Aorta (tissue), 5 donors: ENCODE results near the gene ZNF281. TPM values are rescaled to one million over a fixed set of nuclear protein-coding genes. Genes with fewer than 3 reads are reported as not detected.

Experiments
- ATAC-seq: fragments of 200-7000 bp; cut with Tn5 transposase; one replicate; pipeline ENCODE4 v1.9.1; 2022; ENCODE audit warnings: moderate library complexity; ENCODE audit not compliant: low FRiP score
- DNase-seq, 2 donors: peaks; one replicate each; pipeline ENCODE4 v3.0.0-alpha.2; 2020
- H3K27ac ChIP-seq, 2 donors: one replicate each; pipeline ENCODE4 v1.5.1; 2013; ENCODE audit warnings: low read length in 2 of 2, mild to moderate bottlenecking in 2 of 2, moderate library complexity in 2 of 2, control low read depth in 1 of 2, inconsistent platforms in 1 of 2, low read depth in 1 of 2
- H3K27me3 ChIP-seq, 2 donors: one replicate each; pipeline ENCODE4 v1.6.1; 2013; ENCODE audit warnings: control low read depth in 1 of 2, low read length in 1 of 2, mild to moderate bottlenecking in 1 of 2, moderate library complexity in 1 of 2; ENCODE audit not compliant: insufficient read depth in 2 of 2, control insufficient read depth in 1 of 2
- H3K36me3 ChIP-seq, 2 donors: one replicate each; pipeline ENCODE4 v1.6.1; 2013; ENCODE audit warnings: control low read depth in 1 of 2, low read length in 1 of 2, mild to moderate bottlenecking in 1 of 2; ENCODE audit not compliant: insufficient read depth in 2 of 2, control insufficient read depth in 1 of 2
- H3K4me1 ChIP-seq, 2 donors: one replicate each; pipeline ENCODE4 v1.6.1; 2013; ENCODE audit warnings: low read length in 2 of 2, control low read depth in 1 of 2, mild to moderate bottlenecking in 1 of 2, moderate library complexity in 1 of 2; ENCODE audit not compliant: insufficient read depth in 2 of 2, control insufficient read depth in 1 of 2
- H3K4me3 ChIP-seq, 2 donors: one replicate each; pipeline ENCODE4 v1.5.1; 2013; ENCODE audit warnings: low read length in 2 of 2, control low read depth in 1 of 2, mild to moderate bottlenecking in 1 of 2
- H3K9me3 ChIP-seq: one replicate; pipeline ENCODE4 v1.6.1; 2013; ENCODE audit warnings: mild to moderate bottlenecking, low read length; ENCODE audit not compliant: control insufficient read depth
- WGBS, 2 donors: extraction: QIAGEN DNeasy Blood & Tissue Kit; methylation state at CpG; one replicate each; pipeline ENCODE4 v1.1.7; 2013; 5-methylcytosine and 5-hydroxymethylcytosine counted together
- intact Hi-C, 2 donors: fragments of 100-400 bp; cut with DNase I; formaldehyde crosslinking; loops; one replicate each; pipeline versions ENCODE4 v1.14.2 to v1.15.0; 2022
- polyA plus RNA-seq, 2 donors: library from polyadenylated mRNA; stranded (reverse); fragments of 200-250 nt; gene quantifications; one replicate each; pipeline ENCODE4 v1.2.3, GENCODE V29; 2013
- total RNA-seq, 2 donors: library from RNA; stranded (reverse); fragmentation: NEBNext Ultra II Directional; extraction: Animal tissue kit (Norgen Biotek cat#: 25700); gene quantifications; one replicate each; pipeline ENCODE4 v1.2.1, GENCODE V29; 2021
- donor health status: healthy with polysubstance abuse.
- donor health status: Bipolar disorder and iron deficiency.
- donor health status: DM: no; HTN: no; CAD: no.
- donor health status: DM: no; HTN: no; CAD: no.
- donor health status: DM: yes; HTN: yes; CAD: no.

The ZNF281 gene
- total and polyA plus RNA-seq, 4 donors: 2.1 to 13.1 (median 8.0) TPM

DNA sequence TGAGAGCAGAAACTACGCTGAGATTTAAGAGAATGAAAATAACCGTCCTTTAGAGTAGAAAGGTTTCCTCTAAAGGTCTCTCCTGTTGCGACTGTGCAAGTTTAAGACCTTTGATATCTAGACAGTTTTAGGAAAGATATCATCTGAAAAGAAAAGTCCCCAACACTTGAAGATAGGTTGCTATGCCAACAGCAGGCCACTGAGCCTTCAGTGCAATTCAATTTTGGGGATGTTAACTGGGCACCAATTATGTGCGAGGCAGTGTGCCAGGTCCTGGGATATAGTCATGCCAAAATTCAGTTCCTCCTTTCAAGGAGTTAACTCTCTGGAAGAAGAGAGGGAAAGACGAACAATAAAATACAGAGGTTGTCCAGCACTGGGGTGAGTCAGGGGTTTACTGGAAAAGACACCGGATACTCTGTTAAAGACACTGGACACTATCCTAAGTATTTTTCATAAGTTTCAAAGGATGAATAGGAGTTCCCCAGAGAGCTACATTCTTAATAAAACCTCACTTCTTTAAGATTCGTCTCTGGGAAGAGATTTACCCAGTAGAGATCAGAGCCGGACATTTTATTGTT, 25.5 kb upstream of the ZNF281 start:
- DNase-seq (no peak), ATAC-seq (no peak)
- Histone ChIP-seq H3K9me3 (no peaks in the 10 kb centered on the region), H3K36me3 (no peaks in the 10 kb centered on the region), H3K27me3 (no peaks in the 10 kb centered on the region), H3K27ac (no peak overlapping the region), H3K4me1 (no peaks in the 10 kb centered on the region), H3K4me3 (no peak overlapping the region)
- 77 to 85% methylated on average over 8 of the region's 8 CpGs for WGBS, 2 donors
- intact Hi-C loops: no loop called here

DNA sequence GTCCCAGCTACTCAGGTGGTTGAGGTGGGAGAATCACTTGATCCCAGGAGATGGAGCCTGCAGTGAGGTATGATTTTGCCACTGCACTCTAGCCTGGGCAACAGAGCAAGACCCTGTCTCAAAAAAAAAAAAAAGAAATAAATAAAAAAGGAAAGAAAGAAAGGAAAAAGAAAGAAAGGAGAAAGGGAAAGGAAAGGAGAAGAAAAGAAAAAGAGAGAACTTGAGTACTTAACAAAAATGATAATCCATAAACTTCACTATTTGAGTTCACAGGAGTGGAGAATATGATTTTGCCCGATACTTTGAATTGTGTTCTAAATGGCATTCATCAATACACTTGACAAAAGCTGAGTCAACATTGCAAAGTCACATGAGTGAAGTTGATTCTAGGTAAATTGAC, 23.8 kb upstream of the ZNF281 start:
- intact Hi-C loops: no loop called here
- no peaks in the 10 kb centered on the region for H3K9me3 ChIP-seq
- H3K27ac ChIP-seq: no peak overlapping the region
- H3K4me3 ChIP-seq: no peak overlapping the region
- H3K4me1 ChIP-seq: no peaks in the 10 kb centered on the region
- no peaks in the 10 kb centered on the region for H3K27me3 ChIP-seq
- WGBS, 2 donors: 96 to 98% methylated on average over 1 of the region's 1 CpG
- no peak for ATAC-seq
- H3K36me3 ChIP-seq: no peaks in the 10 kb centered on the region
- no peak for DNase-seq

DNA sequence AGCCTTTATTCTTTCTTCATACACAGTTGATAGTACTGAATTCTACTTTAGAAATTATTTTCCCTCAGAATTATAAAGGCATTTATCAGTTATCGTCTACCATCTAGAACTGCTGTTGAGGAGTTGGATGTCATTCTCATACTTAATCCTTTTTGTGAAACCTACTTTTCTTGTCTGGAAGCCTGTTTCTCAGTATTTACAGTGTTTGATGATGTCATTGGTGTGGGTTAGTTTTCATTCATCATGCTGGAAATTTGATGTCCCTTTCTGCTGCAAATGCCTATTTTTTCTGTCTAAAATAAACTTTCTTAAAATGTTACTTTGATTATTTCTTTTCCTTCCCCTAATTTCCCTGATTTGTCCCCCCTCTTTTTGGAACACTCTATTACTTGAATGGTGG, 22.8 kb upstream of the ZNF281 start:
- DNase-seq: no peak
- no peaks in the 10 kb centered on the region for H3K27me3 ChIP-seq
- intact Hi-C loops: no loop called here
- H3K27ac ChIP-seq: no peak overlapping the region
- H3K36me3 ChIP-seq: no peaks in the 10 kb centered on the region
- H3K9me3 ChIP-seq: no peaks in the 10 kb centered on the region
- no peak overlapping the region for H3K4me3 ChIP-seq
- no peak for ATAC-seq
- no peaks in the 10 kb centered on the region for H3K4me1 ChIP-seq
- WGBS, 2 donors: 88% methylated on average over 1 of the region's 1 CpG

DNA sequence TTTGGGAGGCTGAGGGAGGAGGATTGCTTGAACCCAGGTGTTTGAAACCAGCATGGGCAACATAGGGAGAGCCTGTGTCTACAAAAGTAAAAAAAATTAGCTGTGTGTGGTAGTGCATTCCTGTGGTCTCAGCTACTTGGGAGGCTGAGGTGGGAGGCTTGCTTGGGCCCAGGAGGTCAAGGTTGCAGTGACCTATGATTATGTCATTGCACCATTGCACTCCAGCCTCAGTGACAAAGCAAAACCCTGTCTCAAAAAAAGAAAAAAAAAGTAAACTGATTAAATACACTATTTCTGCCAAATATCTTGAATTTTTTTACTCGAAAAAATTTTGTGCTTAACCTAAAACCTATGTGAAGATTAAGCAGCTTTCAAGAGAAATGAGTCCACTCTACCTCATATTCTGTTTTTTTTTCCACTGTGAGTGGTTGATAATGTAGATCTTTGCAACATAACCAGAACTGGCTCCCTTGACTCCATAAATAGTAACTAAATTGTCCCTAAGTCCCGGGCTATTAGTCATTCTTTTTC, 19.4 kb upstream of the ZNF281 start:
- intact Hi-C loops: no loop called here
- no peaks in the 10 kb centered on the region for H3K36me3 ChIP-seq
- no peaks in the 10 kb centered on the region for H3K4me1 ChIP-seq
- peak overlapping the region; percentile 6 to 44 for H3K27ac ChIP-seq
- no peak overlapping the region for H3K4me3 ChIP-seq
- H3K27me3 ChIP-seq: no peaks in the 10 kb centered on the region
- 6% methylated on average over 2 of the region's 2 CpGs for WGBS, 2 donors
- DNase-seq: no peak
- H3K9me3 ChIP-seq: no peaks in the 10 kb centered on the region
- no peak for ATAC-seq

DNA sequence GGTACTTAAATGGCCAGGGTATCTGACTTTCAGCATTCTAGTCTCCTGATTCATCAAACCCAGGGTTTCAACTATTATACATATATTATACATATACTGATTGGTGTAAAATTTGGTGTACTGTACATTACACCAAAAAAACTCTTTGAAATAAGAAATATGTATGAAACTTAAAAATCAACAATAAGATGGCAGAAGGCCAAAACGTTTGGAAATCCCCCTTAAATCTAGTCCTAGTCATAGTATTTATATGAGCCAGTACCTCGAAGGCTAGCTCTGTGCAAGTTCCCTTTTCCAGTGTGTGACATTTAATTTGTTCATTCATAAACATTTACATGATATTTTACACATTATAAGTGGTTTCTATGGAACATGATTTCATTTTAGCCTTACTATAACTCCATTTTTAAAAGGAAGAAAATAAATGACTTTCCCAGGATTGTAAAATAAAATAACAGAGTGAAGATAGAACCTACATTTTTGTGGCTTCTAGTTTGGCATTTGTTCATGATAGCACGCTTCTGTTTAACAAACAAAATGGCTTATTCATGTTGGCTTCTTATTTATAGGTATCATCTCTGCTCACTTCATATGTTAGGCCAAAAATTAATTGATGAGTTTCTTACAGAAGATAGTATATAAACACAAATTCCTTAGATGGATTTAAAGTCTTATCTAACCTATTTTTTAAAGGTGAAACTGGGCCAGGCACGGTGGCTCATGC, 18.8 kb upstream of the ZNF281 start:
- H3K27ac ChIP-seq: peak overlapping the region; percentile 6 to 44
- intact Hi-C loops: no loop called here
- H3K27me3 ChIP-seq: no peaks in the 10 kb centered on the region
- DNase-seq (no peak), ATAC-seq (no peak)
- H3K9me3 ChIP-seq: no peaks in the 10 kb centered on the region
- H3K4me3 ChIP-seq: no peak overlapping the region
- H3K4me1 ChIP-seq: no peaks in the 10 kb centered on the region
- H3K36me3 ChIP-seq: no peaks in the 10 kb centered on the region
- 51 to 52% methylated on average over 4 of the region's 4 CpGs for WGBS, 2 donors

DNA sequence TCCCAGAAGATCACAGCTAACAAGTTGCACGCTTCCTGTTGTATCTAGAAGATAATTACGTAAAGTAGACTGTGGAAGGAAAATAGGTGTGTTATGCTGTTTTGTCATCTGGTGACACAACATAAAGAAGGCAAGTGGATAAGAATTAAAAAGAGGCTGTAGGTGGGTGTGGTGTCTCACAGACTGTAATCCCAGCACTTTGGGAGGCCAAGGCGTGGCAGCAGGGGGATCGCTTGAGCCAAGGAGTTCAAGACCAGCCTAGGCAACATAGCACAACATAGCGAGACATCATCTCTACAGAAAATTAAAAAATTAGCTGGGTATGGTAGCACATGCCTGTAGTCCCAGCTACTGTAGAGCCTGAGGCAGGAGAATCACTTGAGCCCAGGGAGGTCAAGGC, 17.9 kb upstream of the ZNF281 start:
- no peak for DNase-seq
- 96 to 97% methylated on average over 5 of the region's 5 CpGs for WGBS, 2 donors
- intact Hi-C loops: no loop called here
- Histone ChIP-seq H3K27ac (no peak overlapping the region), H3K4me1 (no peaks in the 10 kb centered on the region), H3K4me3 (no peak overlapping the region), H3K27me3 (no peaks in the 10 kb centered on the region), H3K36me3 (no peaks in the 10 kb centered on the region), H3K9me3 (no peaks in the 10 kb centered on the region)
- ATAC-seq: no peak

DNA sequence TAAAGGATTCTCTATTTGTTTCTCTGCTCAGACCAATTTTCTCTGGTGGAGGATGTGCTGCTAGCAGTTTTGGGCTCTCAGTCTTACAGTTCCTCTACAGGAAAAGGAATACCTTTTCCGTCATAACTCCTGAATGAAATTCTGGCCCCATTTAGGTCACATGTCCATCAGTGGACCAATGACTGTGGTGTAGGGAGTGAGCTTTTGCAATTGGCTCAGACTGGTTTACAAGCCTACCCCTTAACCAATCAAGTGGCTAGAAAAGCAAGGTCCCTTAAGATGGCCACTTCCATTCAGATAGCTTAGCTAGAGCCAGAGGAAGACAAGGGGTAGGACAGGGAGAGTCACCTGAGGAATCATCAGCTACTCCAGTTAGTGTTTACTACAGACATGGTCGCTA, 16.4 kb upstream of the ZNF281 start:
- Histone ChIP-seq H3K36me3 (no peaks in the 10 kb centered on the region), H3K4me3 (no peak overlapping the region), H3K27ac (no peak overlapping the region), H3K27me3 (no peaks in the 10 kb centered on the region), H3K4me1 (no peaks in the 10 kb centered on the region), H3K9me3 (no peaks in the 10 kb centered on the region)
- WGBS, 2 donors: 86 to 96% methylated on average over 2 of the region's 2 CpGs
- DNase-seq (no peak), ATAC-seq (no peak)
- intact Hi-C loops: no loop called here

DNA sequence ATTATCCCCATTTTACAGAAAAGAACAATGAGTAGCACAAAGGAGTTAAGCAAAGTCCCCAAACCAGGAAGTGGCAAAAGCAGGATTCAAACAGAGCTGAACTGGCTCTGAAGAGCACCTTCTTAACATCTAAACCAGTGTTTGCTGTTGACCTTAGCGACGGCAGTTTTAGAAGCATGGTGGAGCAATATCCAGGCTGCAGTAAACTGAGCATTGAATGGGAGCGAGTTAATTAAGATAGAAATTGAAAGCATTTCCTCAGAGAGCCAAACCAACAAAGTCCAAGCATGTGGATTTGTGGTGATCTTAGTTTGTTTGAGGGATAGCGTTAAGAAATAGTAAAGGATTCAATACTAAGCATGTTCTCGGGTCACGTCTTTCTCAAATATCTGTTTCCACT, 13.4 kb upstream of the ZNF281 start:
- H3K27me3 ChIP-seq: no peaks in the 10 kb centered on the region
- no peaks in the 10 kb centered on the region for H3K36me3 ChIP-seq
- intact Hi-C loops: no loop called here
- 92% methylated on average over 6 of the region's 6 CpGs for WGBS, 2 donors
- no peak overlapping the region for H3K4me3 ChIP-seq
- H3K27ac ChIP-seq: no peak overlapping the region
- no peaks in the 10 kb centered on the region for H3K9me3 ChIP-seq
- H3K4me1 ChIP-seq: no peaks in the 10 kb centered on the region
- no peak for ATAC-seq
- DNase-seq: no peak

DNA sequence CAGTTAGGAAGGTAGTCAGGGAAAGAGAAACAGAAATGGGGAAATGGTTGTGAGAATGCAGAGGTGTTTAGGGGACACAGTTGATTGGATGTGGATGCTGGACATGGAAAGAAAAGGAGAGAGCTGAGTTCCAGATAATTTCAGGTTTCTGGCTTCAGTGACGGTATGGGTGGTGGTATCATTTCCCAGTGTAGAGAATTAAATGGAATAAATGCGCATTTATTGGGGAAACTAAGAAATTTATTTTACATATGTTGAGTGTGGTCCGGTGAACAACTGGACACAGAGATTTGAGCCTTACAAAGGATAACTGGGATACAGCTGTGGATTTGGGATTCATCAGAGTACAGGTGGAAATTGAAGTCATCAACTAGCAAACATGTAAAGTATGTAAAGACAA, 12.4 kb upstream of the ZNF281 start:
- DNase-seq (no peak), ATAC-seq (no peak)
- 94% methylated on average over 3 of the region's 3 CpGs for WGBS, 2 donors
- intact Hi-C loops: no loop called here
- no peaks in the 10 kb centered on the region for H3K9me3 ChIP-seq
- no peaks in the 10 kb centered on the region for H3K36me3 ChIP-seq
- no peaks in the 10 kb centered on the region for H3K27me3 ChIP-seq
- no peaks in the 10 kb centered on the region for H3K4me1 ChIP-seq
- no peak overlapping the region for H3K27ac ChIP-seq
- no peak overlapping the region for H3K4me3 ChIP-seq
